Gastroesophageal sphincter (tissue), 4 donors: Measurements from ENCODE around the gene SPINDOC. TPM values are rescaled to one million over a fixed set of nuclear protein-coding genes. Genes with fewer than 3 reads are reported as not detected.

ENCODE experiments used
- ATAC-seq: fragments of 150-250 bp; one replicate; pipeline ENCODE4 v1.9.1; 2016; ENCODE audit warnings: mild to moderate bottlenecking, moderate library complexity
- H3K27ac ChIP-seq, 4 donors: fragments of 200-600 bp; sonication (generic) in 3 of 4; 1 replicate in 3 of 4; 2 replicates in 1 of 4; pipeline ENCODE4 v1.5.1; 2016 to 2019
- H3K27me3 ChIP-seq: fragments of 200-600 bp; sonication (generic); one replicate; pipeline ENCODE4 v1.5.1; 2019
- H3K36me3 ChIP-seq, 2 donors: fragments of 200-600 bp; sonication (generic); one replicate each; pipeline ENCODE4 v1.5.1; 2019; ENCODE audit warnings: control low read depth in 1 of 2
- H3K4me1 ChIP-seq, 3 donors: fragments of 200-600 bp; sonication (generic); 1 replicate in 2 of 3; 2 replicates in 1 of 3; pipeline ENCODE4 v1.5.1; 2016 to 2019; ENCODE audit warnings: control low read depth in 2 of 3
- H3K4me3 ChIP-seq, 2 donors: fragments of 200-600 bp; sonication (generic); one replicate each; pipeline ENCODE4 v1.5.1; 2019; ENCODE audit warnings: mild to moderate bottlenecking in 1 of 2, moderate library complexity in 1 of 2
- H3K9me3 ChIP-seq, 3 donors: fragments of 200-600 bp; sonication (generic); one replicate each; pipeline ENCODE4 v1.5.1; 2017 to 2019; ENCODE audit warnings: control low read depth in 2 of 3
- EP300 ChIP-seq: sonication (generic); formaldehyde crosslinking; IDR thresholded peaks from one replicate; pipeline ENCODE4 v1.6.1; 2017; ENCODE audit warnings: antibody characterized with exemption, mild to moderate bottlenecking
- POLR2A ChIP-seq, 2 donors: fragments of 450-650 bp; IDR thresholded peaks; one replicate each; pipeline ENCODE4 v1.6.1; 2017; ENCODE audit warnings: antibody characterized with exemption in 2 of 2, mild to moderate bottlenecking in 2 of 2, moderate library complexity in 1 of 2
- POLR2AphosphoS5 ChIP-seq: sonication (generic); formaldehyde crosslinking; IDR thresholded peaks from one replicate; pipeline ENCODE4 v1.6.1; 2017; ENCODE audit warnings: antibody characterized with exemption
- WGBS, 2 donors: methylation state at CpG; one replicate each; pipeline ENCODE4 v1.1.5; 2018; ENCODE audit warnings: low coverage in 1 of 2; 5-methylcytosine and 5-hydroxymethylcytosine counted together
- total RNA-seq, 4 donors: library from RNA; depleted of rRNA; stranded (reverse); fragments of >200 nt; gene quantifications; one replicate each; pipeline ENCODE4 v1.1.0, GENCODE V29; 2016
- TF ChIP-seq, protein P1 (sequence below), 4 experiments: fragments of 200-600 bp in 2 of 4; fragments of 450-650 bp in 2 of 4; sonication (generic) in 1 of 4; IDR thresholded peaks; one replicate each; pipeline ENCODE4 v1.5.1; 2017 to 2019; ENCODE audit warnings: antibody characterized with exemption in 4 of 4, mild to moderate bottlenecking in 2 of 4, moderate library complexity in 2 of 4

SPINDOC gene
- total RNA-seq, 4 donors from 2014 or later = 14.3 to 18.6 (median 15.5) TPM

DNA sequence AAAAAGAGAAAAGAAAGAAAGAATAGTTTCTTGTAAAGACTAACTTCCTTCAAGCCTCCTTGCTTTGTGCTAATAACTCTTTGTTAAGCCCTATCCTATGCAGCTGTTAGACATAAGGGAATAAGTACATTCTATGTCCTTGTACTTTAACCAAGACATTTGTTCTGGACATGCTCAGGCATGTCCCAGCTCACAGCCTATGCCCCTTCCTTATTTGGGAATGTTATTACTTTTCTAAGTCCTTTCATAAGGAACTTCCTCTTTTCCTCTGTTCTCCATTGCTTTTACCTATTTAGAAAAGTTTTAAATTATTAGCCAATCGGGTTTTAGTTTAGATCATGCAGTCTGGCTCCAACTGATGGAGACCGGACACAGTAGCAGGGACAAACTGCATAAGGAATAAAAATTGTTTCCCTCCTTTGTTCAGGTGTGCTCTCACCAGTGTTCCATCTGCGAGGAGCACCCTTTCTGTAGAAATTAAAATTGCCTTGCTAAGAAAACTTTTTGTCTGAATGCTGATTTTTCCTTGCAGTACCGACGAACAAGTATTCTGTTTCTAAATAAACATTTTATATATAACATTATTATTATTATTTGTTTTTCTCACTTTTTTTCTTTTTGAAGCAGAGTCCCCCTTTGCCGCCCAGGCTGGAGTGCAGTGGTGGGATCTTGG lies 21.6 kb upstream of the SPINDOC start:
- 86 to 94% methylated on average over 5 to 6 of the region's 6 CpGs for WGBS, 2 donors
- ATAC-seq = no peak
- Histone ChIP-seq H3K27me3 (no peaks in the 10 kb centered on the region), H3K4me1 (no peaks in the 10 kb centered on the region), H3K9me3 (peaks cover 0 to 19% (median 0%) of the 10 kb centered on the region in 3 donors), H3K27ac (no peak overlapping the region), H3K4me3 (no peak overlapping the region), H3K36me3 (no peaks in the 10 kb centered on the region)
- TF ChIP-seq, protein P1, sequence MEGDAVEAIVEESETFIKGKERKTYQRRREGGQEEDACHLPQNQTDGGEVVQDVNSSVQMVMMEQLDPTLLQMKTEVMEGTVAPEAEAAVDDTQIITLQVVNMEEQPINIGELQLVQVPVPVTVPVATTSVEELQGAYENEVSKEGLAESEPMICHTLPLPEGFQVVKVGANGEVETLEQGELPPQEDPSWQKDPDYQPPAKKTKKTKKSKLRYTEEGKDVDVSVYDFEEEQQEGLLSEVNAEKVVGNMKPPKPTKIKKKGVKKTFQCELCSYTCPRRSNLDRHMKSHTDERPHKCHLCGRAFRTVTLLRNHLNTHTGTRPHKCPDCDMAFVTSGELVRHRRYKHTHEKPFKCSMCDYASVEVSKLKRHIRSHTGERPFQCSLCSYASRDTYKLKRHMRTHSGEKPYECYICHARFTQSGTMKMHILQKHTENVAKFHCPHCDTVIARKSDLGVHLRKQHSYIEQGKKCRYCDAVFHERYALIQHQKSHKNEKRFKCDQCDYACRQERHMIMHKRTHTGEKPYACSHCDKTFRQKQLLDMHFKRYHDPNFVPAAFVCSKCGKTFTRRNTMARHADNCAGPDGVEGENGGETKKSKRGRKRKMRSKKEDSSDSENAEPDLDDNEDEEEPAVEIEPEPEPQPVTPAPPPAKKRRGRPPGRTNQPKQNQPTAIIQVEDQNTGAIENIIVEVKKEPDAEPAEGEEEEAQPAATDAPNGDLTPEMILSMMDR (IDR thresholded peaks at IDR 0.05) = no peak
- no peak for TF ChIP-seq POLR2A (IDR thresholded peaks at IDR 0.05)
- no peak for TF ChIP-seq POLR2AphosphoS5
- TF ChIP-seq EP300 = no peak

DNA sequence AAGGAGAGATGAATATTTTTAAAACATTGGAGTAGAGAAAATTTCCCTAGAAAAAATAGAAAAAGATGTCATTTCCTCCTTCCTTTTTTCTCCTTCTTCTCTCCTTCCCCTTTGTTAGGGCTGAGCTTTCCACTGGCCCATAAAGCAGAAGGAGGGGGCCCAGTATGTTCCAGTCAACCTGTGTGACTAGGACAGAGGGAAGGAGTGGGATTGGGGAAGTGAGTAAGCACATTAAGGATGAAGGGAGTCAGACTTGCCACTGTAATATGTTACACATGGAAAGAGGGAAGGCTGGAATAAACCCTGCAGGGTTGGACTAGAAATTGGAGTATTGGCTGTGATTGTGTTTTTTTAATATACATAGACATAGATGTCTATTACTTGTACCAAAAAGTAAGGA lies 20.1 kb upstream of the SPINDOC start:
- H3K27ac ChIP-seq = no peak overlapping the region
- peaks cover 0 to 19% (median 0%) of the 10 kb centered on the region in 3 donors for H3K9me3 ChIP-seq
- no peaks in the 10 kb centered on the region for H3K4me1 ChIP-seq
- no peak overlapping the region for H3K4me3 ChIP-seq
- no peaks in the 10 kb centered on the region for H3K27me3 ChIP-seq
- ATAC-seq = no peak
- no peaks in the 10 kb centered on the region for H3K36me3 ChIP-seq
- no peak for TF ChIP-seq EP300
- TF ChIP-seq POLR2A (IDR thresholded peaks at IDR 0.05) = no peak
- no peak for TF ChIP-seq POLR2AphosphoS5
- TF ChIP-seq, protein P1 (IDR thresholded peaks at IDR 0.05) = no peak

DNA sequence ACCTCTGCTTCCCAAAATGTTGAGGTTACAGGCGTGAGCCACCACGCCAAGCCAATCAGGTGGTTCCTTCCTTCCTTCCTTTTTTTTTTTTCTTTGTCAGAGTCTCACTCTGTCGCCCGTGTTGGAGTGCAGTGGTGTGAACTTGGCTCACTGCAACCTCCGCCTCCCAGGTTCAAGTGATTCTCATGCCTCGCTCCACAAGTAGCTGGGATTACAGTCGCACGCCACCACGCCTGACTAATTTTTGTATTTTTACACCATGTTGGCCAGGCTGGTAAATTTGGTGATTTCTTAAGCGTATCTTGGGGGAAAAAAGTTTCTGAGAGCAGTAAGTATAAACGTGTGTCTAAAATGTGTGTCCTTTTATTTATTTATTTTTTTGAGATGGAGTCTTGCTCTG lies 18.2 kb upstream of the SPINDOC start:
- peaks cover 0 to 19% (median 0%) of the 10 kb centered on the region in 3 donors for H3K9me3 ChIP-seq
- H3K27me3 ChIP-seq = no peaks in the 10 kb centered on the region
- ATAC-seq = no peak
- 86 to 88% methylated on average over 3 to 11 of the region's 11 CpGs for WGBS, 2 donors
- no peak overlapping the region for H3K4me3 ChIP-seq
- H3K27ac ChIP-seq = no peak overlapping the region
- H3K36me3 ChIP-seq = no peaks in the 10 kb centered on the region
- TF ChIP-seq, protein P1 (IDR thresholded peaks at IDR 0.05) = no peak
- TF ChIP-seq POLR2AphosphoS5 (no peak), EP300 (no peak), POLR2A (IDR thresholded peaks at IDR 0.05) (no peak)
- H3K4me1 ChIP-seq = no peaks in the 10 kb centered on the region

DNA sequence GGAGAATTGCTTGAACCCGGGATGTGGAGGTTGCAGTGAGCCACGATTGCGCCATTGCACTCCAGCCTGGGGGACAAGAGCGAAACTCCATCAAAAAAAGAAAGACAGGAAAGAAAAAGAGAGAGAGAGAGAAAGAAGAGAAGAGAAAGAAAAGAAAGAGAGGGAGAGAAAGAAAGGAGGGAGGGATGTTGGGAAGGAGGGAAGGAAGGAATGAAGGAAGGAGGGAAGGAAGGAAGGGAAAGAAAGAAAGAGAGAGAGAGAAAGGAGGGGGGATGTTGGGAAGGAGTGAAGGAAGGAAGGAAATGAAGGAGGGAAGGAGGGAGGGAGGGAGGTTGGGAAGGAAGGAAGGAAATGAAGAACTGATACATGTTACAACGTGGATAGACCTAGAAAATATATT lies 12.3 kb upstream of the SPINDOC start:
- H3K4me3 ChIP-seq = no peak overlapping the region
- no peaks in the 10 kb centered on the region for H3K27me3 ChIP-seq
- no peaks in the 10 kb centered on the region for H3K36me3 ChIP-seq
- no peaks in the 10 kb centered on the region for H3K9me3 ChIP-seq
- no peak for TF ChIP-seq EP300
- no peak for TF ChIP-seq POLR2AphosphoS5
- TF ChIP-seq, protein P1 (IDR thresholded peaks at IDR 0.05) = no peak
- no peak for TF ChIP-seq POLR2A (IDR thresholded peaks at IDR 0.05)
- H3K27ac ChIP-seq = no peak overlapping the region
- 65 to 84% methylated on average over 3 to 5 of the region's 5 CpGs for WGBS, 2 donors
- H3K4me1 ChIP-seq = no peaks in the 10 kb centered on the region
- ATAC-seq = no peak

DNA sequence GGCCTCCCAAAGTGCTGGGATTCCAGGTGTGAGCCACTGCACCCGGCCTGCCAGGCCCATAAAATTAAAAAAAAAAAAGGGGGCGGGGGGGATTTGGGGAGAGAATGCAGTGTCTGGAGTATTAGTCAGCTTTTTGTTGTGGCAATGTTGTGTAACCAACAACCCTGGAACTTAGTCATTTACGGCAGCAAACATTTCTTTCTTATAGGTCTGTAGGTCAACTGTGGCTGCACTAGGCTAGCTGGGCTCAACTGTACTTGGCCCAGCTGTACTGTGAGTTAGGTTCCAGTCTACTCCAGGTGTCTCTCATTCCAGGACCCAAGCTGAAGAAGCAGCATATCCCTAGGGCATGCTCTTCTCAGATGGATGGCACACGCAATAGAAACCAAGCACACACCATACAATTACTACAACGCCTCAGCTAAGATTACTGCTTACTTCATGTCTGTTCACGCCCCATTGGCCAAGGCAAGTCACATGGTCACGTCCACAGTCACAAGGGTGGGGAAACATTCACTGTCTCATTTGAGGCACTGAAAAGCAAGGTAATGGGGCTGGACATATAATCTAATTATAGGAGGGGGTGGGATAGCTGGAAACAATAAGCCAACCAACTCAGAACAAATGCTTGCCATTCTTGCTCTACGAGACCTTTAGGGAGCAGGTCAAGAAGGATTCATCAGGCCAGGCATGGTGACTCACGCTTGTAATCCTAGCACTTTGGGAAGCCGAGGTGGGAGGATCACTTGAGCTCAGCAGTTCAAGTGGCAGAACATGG lies 10.4 kb upstream of the SPINDOC start:
- no peaks in the 10 kb centered on the region for H3K9me3 ChIP-seq
- ATAC-seq = no peak
- WGBS, 2 donors = 83 to 86% methylated on average over 6 of the region's 10 CpGs
- no peaks in the 10 kb centered on the region for H3K27me3 ChIP-seq
- H3K4me1 ChIP-seq = no peaks in the 10 kb centered on the region
- TF ChIP-seq POLR2A (IDR thresholded peaks at IDR 0.05) = no peak
- TF ChIP-seq, protein P1 (IDR thresholded peaks at IDR 0.05) = no peak
- H3K4me3 ChIP-seq = no peak overlapping the region
- no peak overlapping the region for H3K27ac ChIP-seq
- no peaks in the 10 kb centered on the region for H3K36me3 ChIP-seq
